Hepatocyte (in vitro differentiated cells): ENCODE data around the gene MBTPS1.

Source experiments
- EZH2 ChIP-seq: fragments of 200-600 bp; sonication (generic); IDR thresholded peaks from 2 replicates; pipeline ENCODE4 v1.6.1; 2016; ENCODE audit warnings: antibody characterized with exemption, mild to moderate bottlenecking, borderline replicate concordance
- EZH2phosphoT487 ChIP-seq: fragments of 200-600 bp; sonication (generic); IDR thresholded peaks from one replicate; pipeline ENCODE4 v1.6.1; 2018; ENCODE audit warnings: antibody characterized with exemption, mild to moderate bottlenecking, low read depth, moderate library complexity; ENCODE audit not compliant: unreplicated experiment, severe bottlenecking
- TF ChIP-seq, protein P1 (sequence below): fragments of 200-600 bp; sonication (generic); IDR thresholded peaks from 2 replicates; pipeline ENCODE4 v1.5.1; 2016; ENCODE audit warnings: antibody characterized with exemption, mild to moderate bottlenecking; ENCODE audit not compliant: poor library complexity

DNA sequence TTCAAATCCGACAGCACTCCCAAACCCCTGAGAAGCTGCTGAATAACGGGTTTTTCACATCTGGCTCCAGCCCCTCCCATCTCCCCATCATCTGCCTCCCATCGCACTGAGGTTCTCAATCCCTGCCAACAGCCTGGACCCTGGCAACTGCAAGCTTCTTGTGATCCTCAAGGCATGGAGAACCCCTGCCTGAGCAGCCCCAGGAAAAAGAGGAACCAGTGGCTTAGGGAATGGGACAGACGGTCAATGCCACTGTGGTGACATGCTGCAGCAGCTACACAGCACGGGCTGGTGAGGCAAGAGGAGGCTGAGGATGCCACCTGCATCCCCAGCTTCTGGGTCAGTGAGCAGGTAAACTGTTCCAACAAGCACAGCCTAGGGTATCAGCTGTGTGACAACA, 3.3 kb upstream of the MBTPS1 start:
- TF ChIP-seq, protein P1, sequence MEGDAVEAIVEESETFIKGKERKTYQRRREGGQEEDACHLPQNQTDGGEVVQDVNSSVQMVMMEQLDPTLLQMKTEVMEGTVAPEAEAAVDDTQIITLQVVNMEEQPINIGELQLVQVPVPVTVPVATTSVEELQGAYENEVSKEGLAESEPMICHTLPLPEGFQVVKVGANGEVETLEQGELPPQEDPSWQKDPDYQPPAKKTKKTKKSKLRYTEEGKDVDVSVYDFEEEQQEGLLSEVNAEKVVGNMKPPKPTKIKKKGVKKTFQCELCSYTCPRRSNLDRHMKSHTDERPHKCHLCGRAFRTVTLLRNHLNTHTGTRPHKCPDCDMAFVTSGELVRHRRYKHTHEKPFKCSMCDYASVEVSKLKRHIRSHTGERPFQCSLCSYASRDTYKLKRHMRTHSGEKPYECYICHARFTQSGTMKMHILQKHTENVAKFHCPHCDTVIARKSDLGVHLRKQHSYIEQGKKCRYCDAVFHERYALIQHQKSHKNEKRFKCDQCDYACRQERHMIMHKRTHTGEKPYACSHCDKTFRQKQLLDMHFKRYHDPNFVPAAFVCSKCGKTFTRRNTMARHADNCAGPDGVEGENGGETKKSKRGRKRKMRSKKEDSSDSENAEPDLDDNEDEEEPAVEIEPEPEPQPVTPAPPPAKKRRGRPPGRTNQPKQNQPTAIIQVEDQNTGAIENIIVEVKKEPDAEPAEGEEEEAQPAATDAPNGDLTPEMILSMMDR = no peak
- TF ChIP-seq EZH2 (no peak), EZH2phosphoT487 (no peak)
